Measurements from ENCODE around the gene BCAS1.

- TF ChIP-seq CTCF (IDR thresholded peaks at IDR 0.05): no peak
- TF ChIP-seq EZH2 (IDR thresholded peaks at IDR 0.05; ENCODE audit: borderline replicate concordance, insufficient read depth, low read depth, low read length, poor library complexity, severe bottlenecking): no peak
Observed at GRCh38 chr20:54097236-54097529, 26.8 kb upstream of the BCAS1 start.

Measured in B cell (primary cell).